ENCODE measurements around the gene ZC3HAV1L. TPM values are rescaled to one million over a fixed set of nuclear protein-coding genes. Genes with fewer than 3 reads are reported as not detected.

ZC3HAV1L gene
- total RNA-seq, 1 donor from 2014 or later, result 5.8 TPM

- no peak for DNase-seq
- Mint-ChIP-seq H3K4me1 (ENCODE audit: low read depth, unreplicated experiment) (peaks cover 4% of the 10 kb centered on the region), H3K4me3 (ENCODE audit: unreplicated experiment) (no peak overlapping the region), H3K9me3 (ENCODE audit: unreplicated experiment) (no peaks in the 10 kb centered on the region), H3K27ac (ENCODE audit: unreplicated experiment) (no peak overlapping the region), H3K27me3 (ENCODE audit: unreplicated experiment) (no peaks in the 10 kb centered on the region), H3K36me3 (ENCODE audit: unreplicated experiment) (no peaks in the 10 kb centered on the region)
- TF ChIP-seq, protein P1, sequence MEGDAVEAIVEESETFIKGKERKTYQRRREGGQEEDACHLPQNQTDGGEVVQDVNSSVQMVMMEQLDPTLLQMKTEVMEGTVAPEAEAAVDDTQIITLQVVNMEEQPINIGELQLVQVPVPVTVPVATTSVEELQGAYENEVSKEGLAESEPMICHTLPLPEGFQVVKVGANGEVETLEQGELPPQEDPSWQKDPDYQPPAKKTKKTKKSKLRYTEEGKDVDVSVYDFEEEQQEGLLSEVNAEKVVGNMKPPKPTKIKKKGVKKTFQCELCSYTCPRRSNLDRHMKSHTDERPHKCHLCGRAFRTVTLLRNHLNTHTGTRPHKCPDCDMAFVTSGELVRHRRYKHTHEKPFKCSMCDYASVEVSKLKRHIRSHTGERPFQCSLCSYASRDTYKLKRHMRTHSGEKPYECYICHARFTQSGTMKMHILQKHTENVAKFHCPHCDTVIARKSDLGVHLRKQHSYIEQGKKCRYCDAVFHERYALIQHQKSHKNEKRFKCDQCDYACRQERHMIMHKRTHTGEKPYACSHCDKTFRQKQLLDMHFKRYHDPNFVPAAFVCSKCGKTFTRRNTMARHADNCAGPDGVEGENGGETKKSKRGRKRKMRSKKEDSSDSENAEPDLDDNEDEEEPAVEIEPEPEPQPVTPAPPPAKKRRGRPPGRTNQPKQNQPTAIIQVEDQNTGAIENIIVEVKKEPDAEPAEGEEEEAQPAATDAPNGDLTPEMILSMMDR (IDR thresholded peaks at IDR 0.05; ENCODE audit: partially characterized antibody, unreplicated experiment), result no peak
These were observed 18.3 kb upstream of the ZC3HAV1L start for GRCh38 chr7:139054101-139054500.

DNA sequence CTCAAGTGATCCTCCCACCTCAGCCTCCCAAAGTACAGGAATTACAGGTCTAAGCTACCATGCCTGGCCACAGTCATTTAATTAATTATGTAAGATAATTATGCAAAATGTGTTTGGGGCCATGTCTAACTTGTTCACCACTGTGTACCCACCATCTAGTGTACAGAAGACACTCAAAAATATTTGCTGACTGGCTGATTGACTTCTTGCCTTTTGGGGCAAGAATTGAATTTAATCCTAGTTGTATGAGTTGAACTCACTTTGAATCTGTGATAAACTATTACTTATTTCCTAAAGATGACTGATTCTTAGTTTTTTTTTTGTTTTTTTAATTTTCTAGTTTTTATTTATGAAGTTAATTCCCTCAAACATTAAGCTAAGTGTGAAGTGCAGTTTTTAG lies 15.8 kb upstream of the ZC3HAV1L start:
- H3K27ac Mint-ChIP-seq (ENCODE audit: unreplicated experiment), result no peak overlapping the region
- no peak for DNase-seq
- no peaks in the 10 kb centered on the region for H3K27me3 Mint-ChIP-seq (ENCODE audit: unreplicated experiment)
- no peak overlapping the region for H3K4me3 Mint-ChIP-seq (ENCODE audit: unreplicated experiment)
- TF ChIP-seq, protein P1 (IDR thresholded peaks at IDR 0.05; ENCODE audit: partially characterized antibody, unreplicated experiment), result no peak
- H3K4me1 Mint-ChIP-seq (ENCODE audit: low read depth, unreplicated experiment), result peaks cover 4% of the 10 kb centered on the region
- no peaks in the 10 kb centered on the region for H3K9me3 Mint-ChIP-seq (ENCODE audit: unreplicated experiment)
- no peaks in the 10 kb centered on the region for H3K36me3 Mint-ChIP-seq (ENCODE audit: unreplicated experiment)

DNA sequence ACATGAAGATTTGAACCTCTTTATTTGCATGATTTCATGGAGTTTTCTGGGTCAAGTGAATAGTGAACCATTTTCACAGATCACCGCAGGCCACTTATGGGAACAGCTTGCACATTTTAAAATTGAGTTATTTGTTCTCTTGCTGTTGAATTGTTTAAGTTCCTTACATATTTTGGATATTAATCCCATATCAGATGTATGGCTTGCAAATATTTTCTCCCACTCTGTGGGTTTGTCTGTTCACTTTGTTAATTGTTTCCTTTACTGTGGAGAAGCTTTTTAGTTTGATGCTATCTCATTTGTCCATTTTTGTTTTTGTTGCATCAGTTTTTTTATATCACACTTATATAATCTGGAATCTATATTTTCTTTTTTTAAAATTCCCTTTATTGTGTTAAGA lies 14.1 kb upstream of the ZC3HAV1L start:
- no peak overlapping the region for H3K27ac Mint-ChIP-seq (ENCODE audit: unreplicated experiment)
- H3K9me3 Mint-ChIP-seq (ENCODE audit: unreplicated experiment), result no peaks in the 10 kb centered on the region
- no peak overlapping the region for H3K4me3 Mint-ChIP-seq (ENCODE audit: unreplicated experiment)
- DNase-seq, result no peak
- no peaks in the 10 kb centered on the region for H3K36me3 Mint-ChIP-seq (ENCODE audit: unreplicated experiment)
- no peaks in the 10 kb centered on the region for H3K27me3 Mint-ChIP-seq (ENCODE audit: unreplicated experiment)
- peaks cover 4% of the 10 kb centered on the region for H3K4me1 Mint-ChIP-seq (ENCODE audit: low read depth, unreplicated experiment)
- TF ChIP-seq, protein P1 (IDR thresholded peaks at IDR 0.05; ENCODE audit: partially characterized antibody, unreplicated experiment), result no peak

DNA sequence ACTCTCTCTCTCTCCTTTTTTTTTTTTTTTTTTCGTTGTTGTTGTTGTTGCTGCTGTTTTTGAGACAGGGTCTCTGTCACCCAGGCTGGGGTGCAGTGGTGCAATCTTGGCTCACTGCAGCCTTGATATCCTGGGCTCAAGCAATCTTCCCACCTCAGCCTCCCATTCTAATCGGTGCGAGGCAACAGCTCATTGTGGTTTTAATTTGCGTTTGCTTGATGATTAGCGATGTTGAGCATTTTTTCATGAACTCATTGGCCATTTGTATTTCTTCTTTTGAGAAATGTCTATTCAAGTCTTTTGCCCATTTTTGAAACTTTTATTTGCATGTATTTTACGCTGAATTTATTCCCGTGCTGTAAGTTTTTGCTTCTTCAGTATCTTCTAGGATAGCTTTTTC lies 13.3 kb upstream of the ZC3HAV1L start:
- no peaks in the 10 kb centered on the region for H3K9me3 Mint-ChIP-seq (ENCODE audit: unreplicated experiment)

DNA sequence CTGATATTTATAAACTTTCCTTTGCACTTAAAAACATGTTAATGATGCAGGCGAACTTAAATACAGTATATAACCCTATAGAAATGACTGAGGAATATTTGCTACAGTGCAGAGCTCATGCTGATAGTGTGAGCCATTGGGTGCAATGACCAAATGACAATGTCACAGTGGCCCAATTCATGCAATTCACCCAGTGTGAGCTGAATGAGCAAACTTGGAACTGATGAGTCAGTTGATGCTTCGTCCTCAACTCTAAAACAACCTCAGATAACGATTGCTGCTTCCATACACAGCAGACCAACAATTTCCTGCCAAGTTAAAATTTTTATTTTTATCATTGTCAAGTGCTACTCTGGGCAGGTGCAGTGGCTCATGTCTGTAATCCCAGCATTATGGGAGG lies 12.1 kb upstream of the ZC3HAV1L start:
- H3K4me1 Mint-ChIP-seq (ENCODE audit: low read depth, unreplicated experiment), result no peaks in the 10 kb centered on the region
- no peak for DNase-seq
- no peak overlapping the region for H3K27ac Mint-ChIP-seq (ENCODE audit: unreplicated experiment)
- H3K27me3 Mint-ChIP-seq (ENCODE audit: unreplicated experiment), result no peaks in the 10 kb centered on the region
- H3K36me3 Mint-ChIP-seq (ENCODE audit: unreplicated experiment), result no peaks in the 10 kb centered on the region
- TF ChIP-seq, protein P1 (IDR thresholded peaks at IDR 0.05; ENCODE audit: partially characterized antibody, unreplicated experiment), result no peak
- no peaks in the 10 kb centered on the region for H3K9me3 Mint-ChIP-seq (ENCODE audit: unreplicated experiment)
- no peak overlapping the region for H3K4me3 Mint-ChIP-seq (ENCODE audit: unreplicated experiment)

More for the DNA sequence above, 13.3 kb upstream of the ZC3HAV1L start:
- H3K4me3 Mint-ChIP-seq (ENCODE audit: unreplicated experiment), result no peak overlapping the region
- no peaks in the 10 kb centered on the region for H3K27me3 Mint-ChIP-seq (ENCODE audit: unreplicated experiment)
- H3K36me3 Mint-ChIP-seq (ENCODE audit: unreplicated experiment), result no peaks in the 10 kb centered on the region
- peaks cover 4% of the 10 kb centered on the region for H3K4me1 Mint-ChIP-seq (ENCODE audit: low read depth, unreplicated experiment)
- TF ChIP-seq, protein P1 (IDR thresholded peaks at IDR 0.05; ENCODE audit: partially characterized antibody, unreplicated experiment), result no peak
- no peak overlapping the region for H3K27ac Mint-ChIP-seq (ENCODE audit: unreplicated experiment)
- no peak for DNase-seq

Measured in glutamatergic neuron (in vitro differentiated cells).